GM23248 (cell line): ENCODE measurements around the gene AKT3.

Source experiments
- EZH2 ChIP-seq: fragments of 200-600 bp; sonication (generic); IDR thresholded peaks from 2 replicates; pipeline ENCODE4 v1.6.1; 2018; ENCODE audit warnings: antibody characterized with exemption, mild to moderate bottlenecking; ENCODE audit not compliant: insufficient read depth, poor library complexity, severe bottlenecking
- EZH2phosphoT487 ChIP-seq: fragments of 200-600 bp; sonication (generic); IDR thresholded peaks from 2 replicates; pipeline ENCODE4 v1.6.1; 2018; ENCODE audit warnings: antibody characterized with exemption, moderate library complexity, mild to moderate bottlenecking, low read depth; ENCODE audit not compliant: insufficient read depth

DNA sequence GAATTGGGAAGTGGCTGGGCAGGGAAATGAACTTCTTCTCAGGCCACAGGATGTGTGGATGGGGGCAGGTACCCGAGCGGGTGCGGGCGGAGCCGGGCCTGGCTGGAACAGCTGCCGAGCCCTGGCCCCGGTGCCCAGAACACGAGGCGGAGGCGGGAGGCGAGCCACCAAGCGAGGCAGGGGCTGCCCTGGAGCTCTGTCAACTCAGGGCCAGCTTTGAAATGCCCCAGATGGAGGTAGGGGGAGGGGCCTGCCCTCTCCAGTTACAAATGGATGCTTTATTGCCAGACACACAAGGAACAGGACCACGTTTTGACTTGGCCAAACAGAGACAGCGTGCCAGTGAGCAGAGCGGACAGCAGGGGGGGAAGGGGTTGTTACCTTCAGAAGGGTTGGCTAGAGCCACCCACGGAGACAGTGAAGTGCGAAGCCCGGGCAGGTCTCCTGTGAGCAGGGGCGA is 353.8 kb downstream of the AKT3 start:
- TF ChIP-seq EZH2 (no peak), EZH2phosphoT487 (no peak)
